HG02759 (cell line): ENCODE results near the gene ZNF221.
"Not testable (repeated sequence)": the region's sequence is repeated elsewhere in the genome, so short reads cannot be mapped to it uniquely, and the experiment has no call there.

Experiments
- ATAC-seq: cut with Tn5 transposase; IDR thresholded peaks from one replicate; pipeline ENCODE4 v1.9.1; 2021; ENCODE audit warnings: mild to moderate bottlenecking, moderate library complexity; ENCODE audit not compliant: unreplicated experiment

ZNF221 gene

GRCh38 chr19:43950834-43951645, at the start of gene ZNF221:
Gene ZNF221 (plus strand): TSS chr19:43951228. CDS start chr19:43962727, 11,499 bp downstream.
- ATAC-seq, result peak; percentile 98

DNA sequence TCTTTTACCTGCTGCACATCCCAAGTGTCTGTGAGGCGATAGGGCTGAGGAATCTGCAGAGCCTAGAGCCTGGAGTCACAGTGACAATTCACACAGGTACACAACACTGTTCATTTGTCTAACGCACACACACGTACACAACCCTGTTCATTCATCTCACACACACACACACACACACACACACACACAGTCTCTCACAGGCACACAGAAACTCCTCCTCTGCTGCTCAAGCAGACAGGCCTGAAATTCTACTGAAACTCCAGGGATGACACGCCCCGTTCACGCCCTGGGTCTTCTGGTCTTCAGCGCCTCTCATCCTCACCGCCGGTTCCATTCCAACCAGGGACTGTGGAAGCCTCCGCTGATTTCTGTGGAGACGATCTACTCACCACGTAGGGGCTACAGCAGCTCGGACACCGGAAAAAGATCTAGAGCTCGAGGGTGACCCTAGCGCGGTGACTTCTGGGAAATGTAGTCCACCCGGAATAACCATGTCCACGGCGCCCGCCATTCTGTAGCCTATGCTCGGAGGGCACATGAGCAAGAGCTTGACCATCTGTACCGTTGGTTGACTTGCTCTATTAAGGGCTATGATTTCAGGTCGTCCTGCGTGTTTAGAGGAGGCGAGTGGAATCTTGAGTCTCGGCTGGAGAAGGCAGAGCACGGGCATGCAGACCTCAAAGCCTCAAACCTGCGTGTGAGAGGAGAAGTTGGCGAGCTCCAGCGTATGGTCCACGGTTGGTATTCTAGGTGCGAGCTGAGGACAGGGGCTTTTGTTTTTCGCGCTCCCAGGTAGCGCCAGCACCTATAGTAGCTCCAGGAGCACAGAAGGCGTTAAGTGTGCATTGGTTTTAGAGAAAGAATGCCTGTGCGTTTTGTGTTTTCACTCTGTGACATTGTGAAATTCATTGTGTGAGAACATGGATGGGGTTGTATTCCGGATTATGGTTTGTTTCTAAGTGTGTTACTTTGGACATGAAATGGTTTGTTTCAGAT, 49.3 kb upstream of the ZNF221 start:
- ATAC-seq, result peak; percentile 71

GRCh38 chr19:43902399-43902798, 48.6 kb upstream of the ZNF221 start:
- no peak for ATAC-seq

- no peak for ATAC-seq
Measured at GRCh38 chr19:43905897-43906296, 45.1 kb upstream of the ZNF221 start.

GRCh38 chr19:43906774-43907173, 44.3 kb upstream of the ZNF221 start:
- no peak for ATAC-seq

DNA sequence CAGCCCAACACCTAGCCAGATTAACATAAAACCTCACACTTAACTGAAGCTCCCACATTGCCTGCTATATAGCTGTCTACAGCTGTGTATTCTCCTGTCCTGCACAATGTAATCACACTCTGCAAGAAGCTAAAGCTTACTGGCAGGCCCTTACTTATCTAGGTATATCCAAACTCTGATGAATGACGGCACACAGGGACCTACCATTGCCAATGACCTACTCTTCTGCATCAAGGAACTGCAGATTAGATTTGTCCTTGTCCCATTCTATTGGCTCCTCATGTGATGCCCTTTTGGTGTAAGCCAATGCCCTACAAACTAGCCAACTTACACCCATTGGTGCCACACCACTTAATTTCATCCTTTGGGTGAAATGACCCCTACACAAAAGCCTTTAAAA, 42.4 kb upstream of the ZNF221 start:
- no peak for ATAC-seq

- ATAC-seq, result no peak
Measured at GRCh38 chr19:43910884-43911283, 40.1 kb upstream of the ZNF221 start.

GRCh38 chr19:43913383-43913782, 37.6 kb upstream of the ZNF221 start:
- ATAC-seq, result no peak

- no peak for ATAC-seq
Measured at GRCh38 chr19:43914051-43914450, 37.0 kb upstream of the ZNF221 start.

- no peak for ATAC-seq
Measured at GRCh38 chr19:43923875-43924274, 27.2 kb upstream of the ZNF221 start.

GRCh38 chr19:43928820-43929219, 22.2 kb upstream of the ZNF221 start:
- ATAC-seq, result no peak

GRCh38 chr19:43934055-43934984, 16.7 kb upstream of the ZNF221 start:
- no peak for ATAC-seq

GRCh38 chr19:43934985-43935708, 15.9 kb upstream of the ZNF221 start, which contains the start of gene ZNF45:
Gene ZNF45 (minus strand): TSS chr19:43935282. CDS start chr19:43922185, 13,097 bp downstream.
- peak; percentile 97 for ATAC-seq

DNA sequence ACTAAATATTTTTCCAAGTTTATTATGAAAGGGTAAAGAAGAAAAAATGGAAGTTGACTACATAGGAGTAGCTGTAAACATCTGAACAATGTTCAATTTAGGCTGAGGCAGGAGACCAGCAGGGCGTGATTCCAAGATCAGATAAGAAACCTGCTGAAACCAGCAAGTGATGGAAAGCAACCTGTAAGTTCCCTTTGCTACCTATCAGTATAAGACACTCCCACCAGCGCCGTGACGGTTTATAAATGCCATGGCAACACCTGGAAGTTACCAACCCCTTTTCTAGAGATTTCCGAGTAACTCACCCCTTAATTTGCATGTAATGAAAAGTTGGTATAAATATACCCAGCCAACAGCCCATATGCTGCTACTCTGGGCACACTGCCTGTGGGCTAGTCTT, 14.8 kb upstream of the ZNF221 start:
- ATAC-seq, result no peak

GRCh38 chr19:43939557-43940260, 11.3 kb upstream of the ZNF221 start:
- ATAC-seq, result no peak

DNA sequence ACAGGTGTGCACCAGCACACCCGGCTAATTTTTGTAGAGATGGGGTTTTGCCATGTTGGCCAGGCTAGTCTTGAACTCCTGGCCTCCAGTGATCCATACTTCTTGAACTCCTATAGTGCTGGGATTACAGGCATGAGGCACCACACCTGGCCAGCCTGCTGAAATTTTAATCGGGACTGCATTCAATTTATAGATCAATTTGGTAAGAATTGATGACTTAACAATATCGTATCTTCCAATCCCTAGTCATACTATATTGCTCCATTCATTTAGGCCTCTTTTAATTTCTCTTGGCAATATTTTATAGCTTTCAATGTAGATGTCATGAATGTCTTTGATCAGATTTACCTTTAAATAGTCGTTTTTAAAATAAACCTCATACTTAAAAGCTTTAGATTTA, 10.3 kb upstream of the ZNF221 start:
- ATAC-seq, result no peak

DNA sequence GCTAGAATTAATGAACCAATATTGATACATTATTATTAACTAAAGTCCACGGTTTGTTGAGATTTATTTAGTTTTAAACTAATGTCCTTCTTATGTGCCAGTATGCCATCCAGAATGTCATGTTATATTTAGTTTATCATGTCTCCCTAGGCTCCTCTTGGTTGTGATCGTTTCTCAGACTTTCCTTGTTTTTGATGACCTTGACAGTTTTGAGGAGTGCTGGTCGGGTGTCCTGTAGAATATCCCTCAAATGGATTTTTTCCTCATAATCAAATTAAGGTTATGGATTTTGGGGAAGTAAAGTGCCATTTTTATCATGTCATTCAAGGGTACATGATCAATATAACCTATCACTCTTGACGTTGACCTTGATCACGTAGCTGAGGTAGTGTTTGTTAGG, 9.8 kb upstream of the ZNF221 start:
- no peak for ATAC-seq

GRCh38 chr19:43947412-43947811, 3.6 kb upstream of the ZNF221 start:
- ATAC-seq, result not testable (repeated sequence)

DNA sequence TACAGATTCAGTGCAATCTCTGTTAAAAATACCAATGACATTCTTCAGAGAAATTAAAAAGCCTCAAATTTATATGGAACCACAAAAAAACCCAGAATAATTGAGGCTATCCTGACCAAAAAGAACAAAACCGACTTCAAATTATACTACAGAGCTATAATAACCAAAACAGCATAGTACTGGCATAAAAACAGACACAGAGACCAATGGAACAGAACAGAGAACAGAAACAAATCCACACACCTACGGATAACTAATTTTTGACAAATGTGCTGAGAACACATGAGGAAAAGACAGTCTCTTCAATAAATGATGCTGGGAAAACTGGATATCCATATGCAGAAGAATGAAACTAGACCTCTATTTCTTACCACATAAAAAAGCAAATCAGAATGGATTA, 1.2 kb upstream of the ZNF221 start:
- ATAC-seq, result not testable (repeated sequence)
